ENCODE measurements around the gene IRAK4.

The IRAK4 gene

GRCh38 chr12:43832463-43833168 lies 73.9 kb downstream of the IRAK4 start:
- Histone ChIP-seq H3K9ac (ENCODE audit: insufficient read length) (no peak overlapping the region), H3K27ac (no peak overlapping the region), H3K36me3 (ENCODE audit: insufficient read depth, low read length) (no peaks in the 10 kb centered on the region), H3K4me3 (no peak overlapping the region), H3K9me3 (ENCODE audit: low read depth, low read length) (no peaks in the 10 kb centered on the region)
- DNase-seq (ENCODE audit: low read depth, low spot score) = no peak
- TF ChIP-seq FOXP2 (optimal IDR thresholded peaks at IDR 0.05; ENCODE audit: control extremely low read depth, extremely low read length, insufficient read depth) = no peak
- no peak for TF ChIP-seq POLR2AphosphoS5 (IDR thresholded peaks at IDR 0.05; ENCODE audit: borderline replicate concordance, low read depth, low read length)
- TF ChIP-seq EZH2 (IDR thresholded peaks at IDR 0.05) = no peak

GRCh38 chr12:43835264-43835655 lies 76.5 kb downstream of the IRAK4 start:
- H3K27ac ChIP-seq = no peak overlapping the region
- H3K9ac ChIP-seq (ENCODE audit: insufficient read length) = peak overlapping the region; percentile 88
- H3K9me3 ChIP-seq (ENCODE audit: low read depth, low read length) = no peaks in the 10 kb centered on the region
- no peak for DNase-seq (ENCODE audit: low read depth, low spot score)
- H3K36me3 ChIP-seq (ENCODE audit: insufficient read depth, low read length) = no peaks in the 10 kb centered on the region
- TF ChIP-seq FOXP2 (optimal IDR thresholded peaks at IDR 0.05; ENCODE audit: control extremely low read depth, extremely low read length, insufficient read depth) = no peak
- no peak for TF ChIP-seq EZH2 (IDR thresholded peaks at IDR 0.05)
- TF ChIP-seq POLR2AphosphoS5 (IDR thresholded peaks at IDR 0.05; ENCODE audit: borderline replicate concordance, low read depth, low read length) = no peak
- H3K4me3 ChIP-seq = peak overlapping the region; percentile 90

GRCh38 chr12:43835656-43836474 lies 77.1 kb downstream of the IRAK4 start, which contains the start of gene TMEM117:
Gene TMEM117, plus strand, starts transcription at chr12:43836081.
- no peak for DNase-seq (ENCODE audit: low read depth, low spot score)
- Histone ChIP-seq H3K36me3 (ENCODE audit: insufficient read depth, low read length) (no peaks in the 10 kb centered on the region), H3K9ac (ENCODE audit: insufficient read length) (peak within 1 kb of the TSS; percentile 88), H3K4me3 (peak within 1 kb of the TSS; percentile 90), H3K9me3 (ENCODE audit: low read depth, low read length) (no peaks in the 10 kb centered on the region), H3K27ac (peak within 1 kb of the TSS; percentile 52)
- TF ChIP-seq FOXP2 (optimal IDR thresholded peaks at IDR 0.05; ENCODE audit: control extremely low read depth, extremely low read length, insufficient read depth) (no peak), POLR2AphosphoS5 (IDR thresholded peaks at IDR 0.05; ENCODE audit: borderline replicate concordance, low read depth, low read length) (no peak; the same call in 1 of the 2 replicates), EZH2 (IDR thresholded peaks at IDR 0.05) (no peak)

- peak overlapping the region; percentile 88 for H3K9ac ChIP-seq (ENCODE audit: insufficient read length)
- DNase-seq (ENCODE audit: low read depth, low spot score) = no peak
- no peaks in the 10 kb centered on the region for H3K9me3 ChIP-seq (ENCODE audit: low read depth, low read length)
- H3K4me3 ChIP-seq = peak overlapping the region; percentile 90
- peak overlapping the region; percentile 52; the same call in 1 of the 2 replicates for H3K27ac ChIP-seq
- TF ChIP-seq EZH2 (IDR thresholded peaks at IDR 0.05) = no peak
- no peak for TF ChIP-seq FOXP2 (optimal IDR thresholded peaks at IDR 0.05; ENCODE audit: control extremely low read depth, extremely low read length, insufficient read depth)
- no peak for TF ChIP-seq POLR2AphosphoS5 (IDR thresholded peaks at IDR 0.05; ENCODE audit: borderline replicate concordance, low read depth, low read length)
- H3K36me3 ChIP-seq (ENCODE audit: insufficient read depth, low read length) = no peaks in the 10 kb centered on the region
Observed at GRCh38 chr12:43836475-43836989, 77.8 kb downstream of the IRAK4 start.
